Progenitor cell of endocrine pancreas (in vitro differentiated cells): ENCODE measurements around the gene PLAC9. TPM values are rescaled to one million over a fixed set of nuclear protein-coding genes. Genes with fewer than 3 reads are reported as not detected.

Source experiments
- DNase-seq: peaks from one replicate; pipeline ENCODE4 v3.0.0; 2021; ENCODE audit warnings: low spot score; ENCODE audit not compliant: unreplicated experiment
- H3K27ac Mint-ChIP-seq: 2 replicates; pipeline ENCODE4 v1.8.0; 2021; ENCODE audit warnings: mild to moderate bottlenecking, moderate library complexity, mixed read lengths
- H3K27me3 Mint-ChIP-seq: 2 replicates; pipeline ENCODE4 v1.8.0; 2021; ENCODE audit warnings: mixed read lengths
- H3K36me3 Mint-ChIP-seq: 2 replicates; pipeline ENCODE4 v1.8.0; 2022; ENCODE audit warnings: mixed read lengths; ENCODE audit not compliant: insufficient read depth
- H3K4me1 Mint-ChIP-seq: 2 replicates; pipeline ENCODE4 v1.8.0; 2021; ENCODE audit warnings: low read depth, mixed read lengths
- H3K4me3 Mint-ChIP-seq: 2 replicates; pipeline ENCODE4 v1.8.0; 2021; ENCODE audit warnings: low read depth, mild to moderate bottlenecking, moderate library complexity, mixed read lengths
- H3K9me3 Mint-ChIP-seq: 2 replicates; pipeline ENCODE4 v1.8.0; 2021; ENCODE audit warnings: low read depth, mixed read lengths
- CTCF ChIP-seq: fragments of 200-600 bp; sonication (generic); IDR thresholded peaks from one replicate; pipeline ENCODE4 v1.5.0; 2021; ENCODE audit warnings: antibody characterized with exemption, mild to moderate bottlenecking; ENCODE audit not compliant: unreplicated experiment
- total RNA-seq: library from RNA; stranded (reverse); gene quantifications from 2 replicates; pipeline ENCODE4 v1.2.1, GENCODE V29; 2021

PLAC9 gene
- total RNA-seq, 1 donor from 2014 or later, result 0.79 TPM

GRCh38 chr10:80161321-80162083, 29.0 kb downstream of the PLAC9 start:
- no peaks in the 10 kb centered on the region for H3K27me3 Mint-ChIP-seq
- TF ChIP-seq CTCF, result peak; percentile 52
- peak overlapping the region; percentile 65 for H3K27ac Mint-ChIP-seq
- peaks cover 21% of the 10 kb centered on the region for H3K36me3 Mint-ChIP-seq
- DNase-seq, result no peak
- H3K4me3 Mint-ChIP-seq, result no peak overlapping the region
- no peaks in the 10 kb centered on the region for H3K9me3 Mint-ChIP-seq
- peaks cover 2% of the 10 kb centered on the region for H3K4me1 Mint-ChIP-seq

- no peaks in the 10 kb centered on the region for H3K27me3 Mint-ChIP-seq
- no peak for TF ChIP-seq CTCF
- H3K4me1 Mint-ChIP-seq, result peaks cover 2% of the 10 kb centered on the region
- peak overlapping the region; percentile 20 for H3K27ac Mint-ChIP-seq
- peaks cover 17% of the 10 kb centered on the region for H3K36me3 Mint-ChIP-seq
- DNase-seq, result no peak
- no peak overlapping the region for H3K4me3 Mint-ChIP-seq
- H3K9me3 Mint-ChIP-seq, result no peaks in the 10 kb centered on the region
These were observed 31.3 kb downstream of the PLAC9 start for GRCh38 chr10:80163741-80164341.

GRCh38 chr10:80164596-80164995, 32.1 kb downstream of the PLAC9 start:
- no peak for TF ChIP-seq CTCF
- Mint-ChIP-seq H3K4me3 (no peak overlapping the region), H3K4me1 (peaks cover 2% of the 10 kb centered on the region), H3K9me3 (no peaks in the 10 kb centered on the region), H3K27ac (no peak overlapping the region), H3K27me3 (no peaks in the 10 kb centered on the region), H3K36me3 (peaks cover 15% of the 10 kb centered on the region)
- DNase-seq, result no peak

- no peak for DNase-seq
- no peak for TF ChIP-seq CTCF
- no peaks in the 10 kb centered on the region for H3K27me3 Mint-ChIP-seq
- H3K9me3 Mint-ChIP-seq, result no peaks in the 10 kb centered on the region
- H3K4me1 Mint-ChIP-seq, result peaks cover 6% of the 10 kb centered on the region
- peaks cover 18% of the 10 kb centered on the region for H3K36me3 Mint-ChIP-seq
- H3K27ac Mint-ChIP-seq, result no peak overlapping the region
- H3K4me3 Mint-ChIP-seq, result no peak overlapping the region
These were observed 32.6 kb downstream of the PLAC9 start for GRCh38 chr10:80165173-80165572.

GRCh38 chr10:80166581-80167470, 34.3 kb downstream of the PLAC9 start:
- DNase-seq, result no peak
- Mint-ChIP-seq H3K9me3 (no peaks in the 10 kb centered on the region), H3K27ac (no peak overlapping the region), H3K4me3 (no peak overlapping the region), H3K27me3 (no peaks in the 10 kb centered on the region), H3K36me3 (peaks cover 10% of the 10 kb centered on the region), H3K4me1 (peaks cover 13% of the 10 kb centered on the region)
- no peak for TF ChIP-seq CTCF
